K562 (cell line): ENCODE data around the gene CUL5. TPM values are rescaled to one million over a fixed set of nuclear protein-coding genes. Genes with fewer than 3 reads are reported as not detected.

ENCODE experiments used
- ATAC-seq: fragments of 200-7000 bp; cut with Tn5 transposase; 3 replicates; pipeline ENCODE4 v1.9.1; 2020; ENCODE audit warnings: moderate library complexity
- BruUV-seq: library from RNA; stranded (reverse); fragments of 400-500 nt; replicated peaks from 2 replicates; lab custom pipeline; 2021; lab: Mats Ljungman, UMichigan
- CTCF ChIA-PET: fragments of 300-600 bp; formaldehyde crosslinking; extraction: SDS; loops from one replicate; lab custom pipeline; 2021; ENCODE audit warnings: low intra/inter-chr PET ratio; lab: Yijun Ruan, JAX
- POLR2A ChIA-PET: fragments of 300-600, 350-650 bp; sonication (Branson Sonifier 250); formaldehyde crosslinking; extraction: SDS; loops from one replicate; lab custom pipeline; 2021; ENCODE audit warnings: antibody characterized with exemption, inconsistent platforms; lab: Yijun Ruan, JAX
- DNase-seq, 4 experiments: peaks; one replicate each; pipeline versions ENCODE4 v3.0.0 to v3.0.0-alpha.2; 2011 to 2018; ENCODE audit warnings: low spot score in 3 of 4, mixed read lengths in 3 of 4; ENCODE audit errors: extremely low read depth in 1 of 4
- FAIRE-seq: peaks from 2 replicates; lab custom pipeline; 2011; peaks lifted over from hg19 to GRCh38; lab: Jason Lieb, UNC
- H2AFZ ChIP-seq: 2 replicates; pipeline ENCODE4 v1.6.0; 2011; ENCODE audit warnings: low read depth, low read length, control low read depth, inconsistent platforms
- H3K27ac ChIP-seq: fragments of 200-600 bp; 3 replicates; pipeline ENCODE4 v1.8.0; 2011; ENCODE audit warnings: low read depth, mild to moderate bottlenecking, control low read depth, inconsistent platforms, low read length, moderate library complexity, mixed read lengths; ENCODE audit errors: extremely low read depth
- H3K27me3 ChIP-seq, 2 experiments: fragments of 300-600 bp in 1 of 2; 2 replicates in 1 of 2; 3 replicates in 1 of 2; pipeline versions ENCODE4 v1.6.0 to v1.8.0; 2011; ENCODE audit warnings: inconsistent platforms in 2 of 2, low read length in 2 of 2, mild to moderate bottlenecking in 1 of 2, mixed read lengths in 1 of 2, moderate library complexity in 1 of 2; ENCODE audit not compliant: control insufficient read depth in 2 of 2, insufficient read depth in 2 of 2
- H3K36me3 ChIP-seq: fragments of 300-600 bp; 3 replicates; pipeline ENCODE4 v1.8.0; 2011; ENCODE audit warnings: mild to moderate bottlenecking, low read length, inconsistent platforms; ENCODE audit not compliant: control insufficient read depth, insufficient read depth
- H3K4me1 ChIP-seq, 2 experiments: fragments of 200-600 bp in 1 of 2; replicated peaks in 1 of 2; 2 replicates in 1 of 2; 3 replicates in 1 of 2; pipeline versions ENCODE4 v1.5.1 to v1.8.0; 2011; ENCODE audit warnings: inconsistent platforms in 2 of 2, low read length in 2 of 2, mild to moderate bottlenecking in 1 of 2, mixed read lengths in 1 of 2, moderate library complexity in 1 of 2; ENCODE audit not compliant: control insufficient read depth in 2 of 2, insufficient read depth in 2 of 2
- H3K4me2 ChIP-seq: 2 replicates; pipeline ENCODE4 v1.6.1; 2011; ENCODE audit warnings: low read length, control low read depth, inconsistent platforms, mixed read lengths; ENCODE audit not compliant: insufficient read depth
- H3K4me3 ChIP-seq: fragments of 200-600 bp; sonication (generic), shearing (Covaris generic); 2 replicates; pipeline ENCODE4 v1.5.1; 2016; ENCODE audit warnings: control low read depth, inconsistent platforms
- H3K79me2 ChIP-seq: fragments of 200-600 bp; 3 replicates; pipeline ENCODE4 v1.8.0; 2011; ENCODE audit warnings: low read length, inconsistent platforms; ENCODE audit not compliant: control insufficient read depth, insufficient read depth
- H3K9ac ChIP-seq, 2 experiments: 2 replicates each; pipeline versions ENCODE4 v1.6.0 to v1.6.1; 2011; ENCODE audit warnings: low read depth in 2 of 2, low read length in 2 of 2, control low read depth in 1 of 2, inconsistent platforms in 1 of 2, mild to moderate bottlenecking in 1 of 2, mixed read lengths in 1 of 2; ENCODE audit not compliant: insufficient read depth in 1 of 2
- H3K9me1 ChIP-seq: one replicate; pipeline ENCODE4 v1.6.0; 2011; ENCODE audit warnings: inconsistent platforms, mild to moderate bottlenecking, low read length, moderate library complexity; ENCODE audit not compliant: control insufficient read depth, insufficient read depth
- H3K9me3 ChIP-seq: replicated peaks from 2 replicates; pipeline ENCODE4 v1.5.1; 2011; ENCODE audit warnings: low read depth, low read length, inconsistent platforms; ENCODE audit not compliant: control insufficient read depth, insufficient read depth
- H4K20me1 ChIP-seq: replicated peaks from 2 replicates; pipeline ENCODE4 v1.6.1; 2011; ENCODE audit warnings: low read length, inconsistent platforms, mixed read lengths; ENCODE audit not compliant: control insufficient read depth, insufficient read depth
- FOXJ2 ChIP-seq: fragments of 200-800 bp; sonication (Bioruptor generic); IDR thresholded peaks from 2 replicates; pipeline ENCODE4 v1.6.1; 2016; ENCODE audit warnings: missing genetic modification characterization, missing compliant biosample characterization
- MNT ChIP-seq, 2 experiments: fragments of 450-650 bp; conservative IDR thresholded peaks; 2 replicates each; pipeline ENCODE4 v1.6.1; 2017; ENCODE audit warnings: mild to moderate bottlenecking in 2 of 2, moderate library complexity in 2 of 2
- ZBTB26 ChIP-seq: fragments of 450-650 bp; formaldehyde crosslinking; IDR thresholded peaks from 2 replicates; pipeline ENCODE4 v1.4.0; 2022; ENCODE audit warnings: missing genetic modification characterization
- ZBTB49 ChIP-seq: sonication (generic); formaldehyde crosslinking; IDR thresholded peaks from 2 replicates; pipeline ENCODE4 v1.8.0; 2022; ENCODE audit warnings: missing genetic modification reagents, mild to moderate bottlenecking, borderline replicate concordance
- WGBS: fragments of 100-300 bp; shearing (Covaris generic); methylation state at CpG from one replicate; pipeline ENCODE4 v1.1.6; 2016; ENCODE audit warnings: low coverage, mixed read lengths; ENCODE audit not compliant: insufficient coverage; ENCODE audit errors: missing lambda C conversion rate; 5-methylcytosine and 5-hydroxymethylcytosine counted together
- in situ Hi-C: fragments of 300-500 bp; cut with MboI; formaldehyde crosslinking; loops from 4 replicates; pipeline ENCODE4 v1.15.0; 2018; ENCODE audit warnings: inconsistent platforms, mixed read lengths
- intact Hi-C: fragments of 100-400 bp; cut with micrococcal nuclease; formaldehyde crosslinking; loops from 2 replicates; pipeline ENCODE4 v1.14.2; 2022
- polyA plus RNA-seq, 8 experiments: library from polyadenylated mRNA; depleted of rRNA in 4 of 8; stranded (reverse) in 5 of 8; unstranded in 3 of 8; fragments of >200 nt; fragmentation: Nextera tagmentation in 2 of 8; fragmentation: Illumina TruSeq in 1 of 8; extraction: Ambion mirVana in 2 of 8; extraction: Trizol in 1 of 8; gene quantifications; 2 replicates each; pipeline versions ENCODE4 v1.2.1 to v1.2.3, GENCODE V29; 2011 to 2014; ENCODE audit warnings: inconsistent platforms in 1 of 8, missing spikeins in 1 of 8
- total RNA-seq, 7 experiments: library from RNA; depleted of rRNA in 6 of 7; stranded (reverse); fragments of >200 nt in 6 of 7; fragmentation: Illumina TruSeq in 2 of 7; extraction: Trizol in 2 of 7; gene quantifications; 2 replicates each; pipeline versions ENCODE4 v1.2.1 to v1.2.3, GENCODE V29; 2011 to 2021; ENCODE audit warnings: low replicate concordance in 1 of 7

The CUL5 gene
- total and polyA plus RNA-seq, 9 of the 15 experiments (the other 6 are each of a cell fraction or from before 2014, with no cell fraction given) = 14.3 to 45.9 (median 23.0) TPM

- Histone ChIP-seq H3K27me3 (no peaks in the 10 kb centered on the region), H2AFZ (no peak overlapping the region), H3K4me3 (no peak overlapping the region), H3K4me1 (peaks cover 0 to 6% of the 10 kb centered on the region in 2 experiments; a peak in 2 of 5 replicates), H3K36me3 (peaks cover 63% of the 10 kb centered on the region), H3K4me2 (no peak overlapping the region), H3K9ac (no peak overlapping the region), H3K9me1 (no peaks in the 10 kb centered on the region), H3K79me2 (peaks cover 45% of the 10 kb centered on the region), H3K9me3 (no peaks in the 10 kb centered on the region), H3K27ac (no peak overlapping the region), H4K20me1 (0 out of 2 replicates have a peak, but pooled peaks cover 3% of the 10 kb centered on the region)
- ChIA-PET CTCF (no interaction called here), POLR2A (interaction anchor here (0.6 to 1.5 kb wide), 3 partner anchors 10 to 32 kb away, joined by 3 to 4 read pairs (median 3); no protein-coding TSS in a partner anchor)
- DNase-seq = no peak
- TF ChIP-seq MNT (conservative IDR thresholded peaks at IDR 0.05) (no peak), ZBTB26 (CRISPR knock-in tag) (no peak), FOXJ2 (tag) (no peak), ZBTB49 (CRISPR knock-in tag) (no peak)
- FAIRE-seq = no peak
- 89% methylated on average over 4 of the region's 4 CpGs for WGBS
- intact Hi-C loops (no loop called here), in situ Hi-C loops (no loop called here)
- BruUV-seq = no TSS peak
- no peak for ATAC-seq
These were observed 27.0 kb downstream of the CUL5 start for GRCh38 chr11:108035690-108036089.
